Keratinocyte (primary cell): ENCODE measurements around the gene MYH15. TPM values are rescaled to one million over a fixed set of nuclear protein-coding genes. Genes with fewer than 3 reads are reported as not detected.

Source experiments
- DNase-seq: peaks from one replicate; pipeline ENCODE4 v3.0.0-alpha.2; 2011; ENCODE audit warnings: low read depth, missing footprints, low spot score
- FAIRE-seq: peaks from 2 replicates; lab custom pipeline; 2011; peaks lifted over from hg19 to GRCh38; lab: Jason Lieb, UNC
- H2AFZ ChIP-seq: 2 replicates; pipeline ENCODE4 v1.6.0; 2012; ENCODE audit warnings: low read length, control low read depth, inconsistent platforms; ENCODE audit not compliant: control insufficient read depth
- H3K27ac ChIP-seq: 2 replicates; pipeline ENCODE4 v1.5.1; 2011; ENCODE audit warnings: low read length; ENCODE audit not compliant: control insufficient read depth, insufficient read depth
- H3K27me3 ChIP-seq: 3 replicates; pipeline ENCODE4 v1.6.0; 2011; ENCODE audit warnings: low read length; ENCODE audit not compliant: control insufficient read depth, insufficient read depth; ENCODE audit errors: extremely low read depth
- H3K36me3 ChIP-seq, 2 experiments: 2 replicates in 1 of 2; 3 replicates in 1 of 2; pipeline ENCODE4 v1.5.1; 2011; ENCODE audit warnings: low read length in 2 of 2, mild to moderate bottlenecking in 1 of 2; ENCODE audit not compliant: control insufficient read depth in 2 of 2, insufficient read depth in 2 of 2; ENCODE audit errors: extremely low read depth in 1 of 2
- H3K4me1 ChIP-seq: 3 replicates; pipeline ENCODE4 v1.5.1; 2011; ENCODE audit warnings: low read length; ENCODE audit not compliant: control insufficient read depth, insufficient read depth; ENCODE audit errors: extremely low read depth
- H3K4me2 ChIP-seq: 3 replicates; pipeline ENCODE4 v1.6.0; 2011; ENCODE audit warnings: low read depth, low read length; ENCODE audit not compliant: control insufficient read depth, insufficient read depth; ENCODE audit errors: extremely low read depth
- H3K4me3 ChIP-seq, 3 experiments: fragments of 200-600 bp in 1 of 3; sonication (generic) in 1 of 3; 2 replicates in 2 of 3; 3 replicates in 1 of 3; pipeline ENCODE4 v1.5.1; 2011 to 2016; ENCODE audit warnings: low read length in 3 of 3, mild to moderate bottlenecking in 3 of 3, control low read depth in 2 of 3, inconsistent platforms in 1 of 3, low read depth in 1 of 3, mixed read lengths in 1 of 3, mixed run types in 1 of 3, moderate library complexity in 1 of 3; ENCODE audit not compliant: control insufficient read depth in 2 of 3, insufficient read depth in 2 of 3; ENCODE audit errors: extremely low read depth in 1 of 3
- H3K79me2 ChIP-seq: 2 replicates; pipeline ENCODE4 v1.6.0; 2012; ENCODE audit warnings: low read length; ENCODE audit not compliant: control insufficient read depth, insufficient read depth
- H3K9ac ChIP-seq: 3 replicates; pipeline ENCODE4 v1.6.0; 2011; ENCODE audit warnings: low read length; ENCODE audit not compliant: control insufficient read depth, insufficient read depth; ENCODE audit errors: extremely low read depth
- H3K9me1 ChIP-seq: 3 replicates; pipeline ENCODE4 v1.6.0; 2011; ENCODE audit warnings: low read length; ENCODE audit not compliant: control insufficient read depth, insufficient read depth; ENCODE audit errors: extremely low read depth
- H3K9me3 ChIP-seq: 2 replicates; pipeline ENCODE4 v1.5.1; 2012; ENCODE audit warnings: low read depth, low read length; ENCODE audit not compliant: control insufficient read depth
- H4K20me1 ChIP-seq: 3 replicates; pipeline ENCODE4 v1.6.0; 2011; ENCODE audit warnings: low read length; ENCODE audit not compliant: control insufficient read depth, insufficient read depth; ENCODE audit errors: extremely low read depth
- EZH2 ChIP-seq: IDR thresholded peaks from one replicate; pipeline ENCODE4 v1.6.1; 2012; ENCODE audit warnings: inconsistent platforms, mild to moderate bottlenecking, low read length, moderate library complexity
- dilution Hi-C: fragments of 300-500 bp; cut with MboI; formaldehyde crosslinking; loops from one replicate; pipeline ENCODE4 v1.7.0; 2020; ENCODE audit warnings: low sequenced_read_pairs; ENCODE audit not compliant: extremely low pct_ligation_motif_present
- polyA plus RNA-seq, 5 experiments: library from polyadenylated mRNA; depleted of rRNA in 3 of 5; stranded (reverse) in 3 of 5; stranded (forward) in 1 of 5; unstranded in 1 of 5; fragments of >200 nt; gene quantifications; 1 replicate in 1 of 5; 2 replicates in 3 of 5; 3 replicates in 1 of 5; pipeline versions ENCODE4 v1.2.1 to v1.2.3, GENCODE V29; 2011 to 2012; ENCODE audit warnings: missing spikeins in 2 of 5, low read depth in 1 of 5, low replicate concordance in 1 of 5
- TF ChIP-seq, protein P1 (sequence below), 3 experiments: IDR thresholded peaks in 1 of 3; conservative IDR thresholded peaks in 1 of 3; optimal IDR thresholded peaks in 1 of 3; 2 replicates in 2 of 3; 3 replicates in 1 of 3; pipeline versions ENCODE3 to v1.5.1; 2011; ENCODE audit warnings: low read length in 3 of 3, mild to moderate bottlenecking in 3 of 3, moderate library complexity in 2 of 3, control low read depth in 1 of 3, inconsistent platforms in 1 of 3; ENCODE audit not compliant: insufficient read depth in 2 of 3; ENCODE audit errors: extremely low read depth in 1 of 3

The MYH15 gene
- polyA plus RNA-seq, 1 donor (not counting 4 experiments of a cell fraction or from before 2014, with no cell fraction given): 0.87 TPM

DNA sequence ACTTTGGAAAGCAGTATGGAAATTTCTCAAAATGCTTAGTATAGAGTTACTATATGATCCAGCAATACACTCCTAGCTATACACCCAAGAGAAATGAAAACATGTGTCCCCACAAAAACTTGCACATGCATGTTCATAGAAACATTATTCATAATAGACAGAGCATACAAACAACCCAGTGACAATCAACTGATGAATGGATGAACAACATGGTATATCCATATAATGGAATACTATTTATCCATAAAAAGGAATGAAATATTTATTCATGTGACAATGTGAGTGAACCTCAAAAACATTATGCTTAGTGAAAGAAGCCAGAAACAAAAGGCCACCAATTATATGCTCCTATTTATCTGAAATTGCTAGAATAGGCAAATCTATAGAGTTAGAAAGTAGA is 6.7 kb downstream of the MYH15 start:
- no peak overlapping the region for H3K4me3 ChIP-seq
- no peaks in the 10 kb centered on the region for H3K9me1 ChIP-seq
- no peak overlapping the region for H3K27ac ChIP-seq
- no peaks in the 10 kb centered on the region for H3K4me1 ChIP-seq
- no peak for FAIRE-seq
- DNase-seq: no peak
- no peaks in the 10 kb centered on the region for H3K9me3 ChIP-seq
- no peaks in the 10 kb centered on the region for H4K20me1 ChIP-seq
- dilution Hi-C loops: no loop called here
- no peaks in the 10 kb centered on the region for H3K27me3 ChIP-seq
- H3K4me2 ChIP-seq: no peak overlapping the region
- no peaks in the 10 kb centered on the region for H3K36me3 ChIP-seq
- no peaks in the 10 kb centered on the region for H3K79me2 ChIP-seq
- TF ChIP-seq, protein P1, sequence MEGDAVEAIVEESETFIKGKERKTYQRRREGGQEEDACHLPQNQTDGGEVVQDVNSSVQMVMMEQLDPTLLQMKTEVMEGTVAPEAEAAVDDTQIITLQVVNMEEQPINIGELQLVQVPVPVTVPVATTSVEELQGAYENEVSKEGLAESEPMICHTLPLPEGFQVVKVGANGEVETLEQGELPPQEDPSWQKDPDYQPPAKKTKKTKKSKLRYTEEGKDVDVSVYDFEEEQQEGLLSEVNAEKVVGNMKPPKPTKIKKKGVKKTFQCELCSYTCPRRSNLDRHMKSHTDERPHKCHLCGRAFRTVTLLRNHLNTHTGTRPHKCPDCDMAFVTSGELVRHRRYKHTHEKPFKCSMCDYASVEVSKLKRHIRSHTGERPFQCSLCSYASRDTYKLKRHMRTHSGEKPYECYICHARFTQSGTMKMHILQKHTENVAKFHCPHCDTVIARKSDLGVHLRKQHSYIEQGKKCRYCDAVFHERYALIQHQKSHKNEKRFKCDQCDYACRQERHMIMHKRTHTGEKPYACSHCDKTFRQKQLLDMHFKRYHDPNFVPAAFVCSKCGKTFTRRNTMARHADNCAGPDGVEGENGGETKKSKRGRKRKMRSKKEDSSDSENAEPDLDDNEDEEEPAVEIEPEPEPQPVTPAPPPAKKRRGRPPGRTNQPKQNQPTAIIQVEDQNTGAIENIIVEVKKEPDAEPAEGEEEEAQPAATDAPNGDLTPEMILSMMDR (optimal IDR thresholded peaks at IDR 0.05 in 1 of 3, IDR thresholded peaks at IDR 0.05 in 1 of 3, conservative IDR thresholded peaks at IDR 0.05 in 1 of 3; ENCODE audit: extremely low read depth in 1 of 3, insufficient read depth in 2 of 3, low read length in 3 of 3): no peak
- TF ChIP-seq EZH2: no peak
- H2AFZ ChIP-seq: no peak overlapping the region
- H3K9ac ChIP-seq: no peak overlapping the region

DNA sequence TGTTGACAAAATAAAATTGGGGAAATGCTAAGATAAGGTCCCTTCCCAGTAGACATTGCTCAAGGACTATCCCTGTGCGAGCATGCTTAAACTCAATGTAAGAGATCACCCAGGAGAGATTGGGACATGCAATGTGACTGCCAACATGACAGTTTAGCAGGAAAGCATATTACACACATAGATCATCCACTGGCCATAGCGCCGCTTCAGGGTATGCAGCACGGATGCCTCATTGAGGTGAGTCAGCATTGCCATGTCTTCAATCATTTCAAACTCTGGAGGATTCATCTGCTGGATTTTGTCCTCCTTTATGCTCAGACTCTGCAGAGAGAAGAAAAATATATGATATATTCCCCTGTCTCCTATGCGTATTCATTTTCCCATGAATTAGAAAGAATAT is 8.9 kb downstream of the MYH15 start:
- H3K9ac ChIP-seq: no peak overlapping the region
- no peaks in the 10 kb centered on the region for H3K36me3 ChIP-seq
- no peak overlapping the region for H3K27ac ChIP-seq
- H2AFZ ChIP-seq: no peak overlapping the region
- no peaks in the 10 kb centered on the region for H3K9me1 ChIP-seq
- no peaks in the 10 kb centered on the region for H3K27me3 ChIP-seq
- no peak for TF ChIP-seq EZH2
- TF ChIP-seq, protein P1 (optimal IDR thresholded peaks at IDR 0.05 in 1 of 3, IDR thresholded peaks at IDR 0.05 in 1 of 3, conservative IDR thresholded peaks at IDR 0.05 in 1 of 3; ENCODE audit: extremely low read depth in 1 of 3, insufficient read depth in 2 of 3, low read length in 3 of 3): no peak
- no peaks in the 10 kb centered on the region for H3K79me2 ChIP-seq
- H3K4me1 ChIP-seq: no peaks in the 10 kb centered on the region
- no peaks in the 10 kb centered on the region for H3K9me3 ChIP-seq
- H3K4me2 ChIP-seq: no peak overlapping the region
- dilution Hi-C loops: no loop called here
- FAIRE-seq: no peak
- no peaks in the 10 kb centered on the region for H4K20me1 ChIP-seq
- DNase-seq: no peak
- H3K4me3 ChIP-seq: no peak overlapping the region
